ENCODE measurements around the gene BTBD17.
A peak's percentile ranks its signal among the peaks of the same experiment; 100 is the strongest.

Gene BTBD17

GRCh38 chr17:74309902-74310301 is 51.8 kb downstream of the BTBD17 start:
- ATAC-seq (no peak), DNase-seq (no peak)
- Mint-ChIP-seq H3K27me3 (peaks cover 25% of the 10 kb centered on the region), H3K27ac (no peak overlapping the region), H3K9me3 (peaks cover 7 to 14% of the 10 kb centered on the region in 2 donors), H3K4me3 (no peak overlapping the region), H3K4me1 (peaks cover 14% of the 10 kb centered on the region)

DNA sequence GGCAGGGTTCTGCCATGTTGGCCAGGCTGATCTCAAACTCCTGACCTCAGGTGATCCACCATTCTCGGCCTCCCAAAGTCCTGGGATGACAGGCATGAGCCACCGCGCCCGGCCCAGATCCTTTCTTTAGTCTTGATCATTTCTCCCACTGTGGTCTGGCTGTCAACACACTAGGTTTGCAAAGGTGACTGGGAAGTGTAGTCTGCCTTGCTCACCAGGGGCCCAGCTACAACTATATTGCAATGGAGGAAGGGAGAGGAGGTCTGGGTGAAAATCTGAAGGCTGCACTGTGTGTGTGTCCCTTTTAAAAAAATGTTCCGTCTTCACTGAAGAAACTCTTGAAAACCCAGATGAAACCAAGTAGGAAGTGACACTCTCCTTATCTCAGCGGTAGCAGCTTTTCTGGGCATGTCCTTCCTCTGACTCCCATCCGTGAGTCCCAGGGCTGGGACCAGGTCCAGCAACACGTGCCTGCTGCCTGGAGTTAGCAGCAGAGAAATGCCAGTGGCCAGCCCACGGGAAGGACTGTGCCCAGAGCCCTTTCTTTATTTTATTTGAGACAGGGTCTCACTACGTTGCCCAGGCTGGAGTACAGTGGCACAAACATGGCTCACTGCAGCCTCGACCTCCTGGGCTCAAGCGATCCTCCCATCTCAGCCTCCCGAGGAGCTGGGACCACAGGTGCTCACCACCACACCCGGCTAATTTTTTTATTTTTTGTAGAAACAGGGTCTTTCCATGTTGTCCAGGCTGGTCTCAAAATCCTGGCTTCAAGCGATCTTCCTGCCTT is 53.5 kb downstream of the BTBD17 start:
- H3K27ac Mint-ChIP-seq: peak overlapping the region in 1 of 2 donors; percentile 76
- no peak for ATAC-seq
- H3K4me1 Mint-ChIP-seq: peaks cover 14% of the 10 kb centered on the region
- H3K9me3 Mint-ChIP-seq: peaks cover 7 to 14% of the 10 kb centered on the region in 2 donors
- H3K4me3 Mint-ChIP-seq: no peak overlapping the region
- peaks cover 25% of the 10 kb centered on the region for H3K27me3 Mint-ChIP-seq
- DNase-seq: no peak

All from stimulated activated naive CD8-positive, alpha-beta T cell treated with anti-CD3 and anti-CD28 coated beads, Interleukin-15, amount 100 ng/mL, for 72 hours (primary cell).